ENCODE results near the gene ROR2. TPM values are rescaled to one million over a fixed set of nuclear protein-coding genes. Genes with fewer than 3 reads are reported as not detected.

The ROR2 gene
- total and polyA plus RNA-seq, 2 donors (not counting 3 experiments of a cell fraction or from before 2014, with no cell fraction given): not detected

- TF ChIP-seq POLR2AphosphoS5 (IDR thresholded peaks at IDR 0.05; ENCODE audit: insufficient read depth, low read depth, low read length): no peak
- TF ChIP-seq JUN (IDR thresholded peaks at IDR 0.05; ENCODE audit: borderline replicate concordance, insufficient read depth, insufficient read length, low read depth): no peak
- no peak for TF ChIP-seq POLR2A (IDR thresholded peaks at IDR 0.05; ENCODE audit: low read depth, low read length)
- TF ChIP-seq, protein P1, sequence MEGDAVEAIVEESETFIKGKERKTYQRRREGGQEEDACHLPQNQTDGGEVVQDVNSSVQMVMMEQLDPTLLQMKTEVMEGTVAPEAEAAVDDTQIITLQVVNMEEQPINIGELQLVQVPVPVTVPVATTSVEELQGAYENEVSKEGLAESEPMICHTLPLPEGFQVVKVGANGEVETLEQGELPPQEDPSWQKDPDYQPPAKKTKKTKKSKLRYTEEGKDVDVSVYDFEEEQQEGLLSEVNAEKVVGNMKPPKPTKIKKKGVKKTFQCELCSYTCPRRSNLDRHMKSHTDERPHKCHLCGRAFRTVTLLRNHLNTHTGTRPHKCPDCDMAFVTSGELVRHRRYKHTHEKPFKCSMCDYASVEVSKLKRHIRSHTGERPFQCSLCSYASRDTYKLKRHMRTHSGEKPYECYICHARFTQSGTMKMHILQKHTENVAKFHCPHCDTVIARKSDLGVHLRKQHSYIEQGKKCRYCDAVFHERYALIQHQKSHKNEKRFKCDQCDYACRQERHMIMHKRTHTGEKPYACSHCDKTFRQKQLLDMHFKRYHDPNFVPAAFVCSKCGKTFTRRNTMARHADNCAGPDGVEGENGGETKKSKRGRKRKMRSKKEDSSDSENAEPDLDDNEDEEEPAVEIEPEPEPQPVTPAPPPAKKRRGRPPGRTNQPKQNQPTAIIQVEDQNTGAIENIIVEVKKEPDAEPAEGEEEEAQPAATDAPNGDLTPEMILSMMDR (IDR thresholded peaks at IDR 0.05; ENCODE audit: extremely low read depth in 1 of 2, insufficient read depth in 1 of 2, low read depth in 1 of 2, low read length in 2 of 2): no peak
- TF ChIP-seq MAX (IDR thresholded peaks at IDR 0.05; ENCODE audit: insufficient read depth, insufficient read length): no peak
- no peak for TF ChIP-seq FOS (IDR thresholded peaks at IDR 0.05; ENCODE audit: borderline replicate concordance, insufficient read depth, low read length)
- no peak for TF ChIP-seq GATA2 (IDR thresholded peaks at IDR 0.05; ENCODE audit: insufficient read depth, insufficient read length, low read depth, low read length)
- TF ChIP-seq EZH2 (IDR thresholded peaks at IDR 0.05; ENCODE audit: borderline replicate concordance, low read depth, low read length, severe bottlenecking): no peak
- TF ChIP-seq MYC (IDR thresholded peaks at IDR 0.05; ENCODE audit: low read depth, low read length): no peak
- intact Hi-C loops (cut with micrococcal nuclease): loop anchor here (1.0 to 5.0 kb wide), 5 partner anchors 67 to 813 kb away; no protein-coding TSS in a partner anchor
- Histone ChIP-seq H3K9me3 (replicated peaks; ENCODE audit: control insufficient read depth, insufficient read depth, low read length) (no peaks in the 10 kb centered on the region), H3K79me2 (ENCODE audit: control insufficient read depth, insufficient read depth, low read length) (no peaks in the 10 kb centered on the region), H4K20me1 (replicated peaks; ENCODE audit: control insufficient read depth, extremely low read depth, insufficient read depth, low read length) (no peaks in the 10 kb centered on the region), H2AFZ (ENCODE audit: low read depth, low read length) (no peak overlapping the region), H3K9ac (replicated peaks; ENCODE audit: extremely low read depth, insufficient read depth, low read length) (no peak overlapping the region), H3K36me3 (ENCODE audit: control insufficient read depth in 2 of 2, extremely low read depth in 1 of 2, insufficient read depth in 2 of 2, low read length in 2 of 2) (no peaks in the 10 kb centered on the region), H3K27ac (ENCODE audit: insufficient read depth, low read depth, low read length) (no peak overlapping the region), H3K9me1 (replicated peaks; ENCODE audit: control insufficient read depth, extremely low read depth, insufficient read depth, low read length) (no peaks in the 10 kb centered on the region), H3K27me3 (ENCODE audit: control insufficient read depth in 2 of 2, insufficient read depth in 2 of 2, low read length in 2 of 2) (no peaks in the 10 kb centered on the region), H3K4me3 (replicated peaks in 1 of 3; ENCODE audit: insufficient read depth in 1 of 3, low read depth in 1 of 3, low read length in 3 of 3) (no peak overlapping the region), H3K4me2 (ENCODE audit: insufficient read depth, low read length) (no peak overlapping the region), H3K4me1 (ENCODE audit: control insufficient read depth, extremely low read depth, insufficient read depth, low read length) (no peaks in the 10 kb centered on the region)
- no peak for DNase-seq (ENCODE audit: low read depth, low spot score)
- ChIA-PET CTCF (interaction anchor here (2.3 to 4.4 kb wide), 2 partner anchors 813 kb away, joined by 31 to 187 read pairs; no protein-coding TSS in a partner anchor), POLR2A (no interaction called here)
- no TSS peak for BruUV-seq (replicated peaks)
- no peak for FAIRE-seq
- dilution Hi-C loops (cut with MboI; ENCODE audit: extremely low pct_ligation_motif_present, low sequenced_read_pairs): no loop called here
These were observed 222.1 kb downstream of the ROR2 start for GRCh38 chr9:91727972-91728371.

All from endothelial cell of umbilical vein (primary cell).